PC-3 (cell line): ENCODE results near the gene PPP1R9B.
A peak's percentile ranks its signal among the peaks of the same experiment; 100 is the strongest.

Experiments
- CTCF ChIP-seq: fragments of 300-600 bp; sonication (generic); conservative IDR thresholded peaks from 2 replicates; pipeline ENCODE4 v1.5.1; 2017; ENCODE audit warnings: antibody characterized with exemption, low read depth, mild to moderate bottlenecking, low read length
- EZH2 ChIP-seq: fragments of 300-600 bp; sonication (generic); IDR thresholded peaks from one replicate; pipeline ENCODE4 v1.6.1; 2017; ENCODE audit warnings: antibody characterized with exemption, mild to moderate bottlenecking, low read length; ENCODE audit not compliant: unreplicated experiment

- TF ChIP-seq CTCF (peak; percentile 96), EZH2 (no peak)
Observed at GRCh38 chr17:50114849-50115357, 35.6 kb downstream of the PPP1R9B start.
